ENCODE measurements around the gene TMEM201. TPM values are rescaled to one million over a fixed set of nuclear protein-coding genes. Genes with fewer than 3 reads are reported as not detected.

Gene TMEM201
- total RNA-seq, 1 experiment from 2014 or later, result 30.4 TPM

GRCh38 chr1:9651220-9651564 lies 62.5 kb downstream of the TMEM201 start:
- ChIA-PET POLR2A (no interaction called here), CTCF (interaction anchor here (0.7 to 3.0 kb wide), 11 partner anchors 21 to 504 kb away, joined by 3 to 24 read pairs (median 3); no protein-coding TSS in a partner anchor)
- peaks cover 58% of the 10 kb centered on the region for H3K27me3 Mint-ChIP-seq (ENCODE audit: low read depth)
- no peak overlapping the region for H3K27ac Mint-ChIP-seq
- no peak for DNase-seq (ENCODE audit: low spot score)
- peaks cover 4% of the 10 kb centered on the region; the same call in 1 of the 2 replicates for H3K4me1 Mint-ChIP-seq
- no peaks in the 10 kb centered on the region for H3K36me3 Mint-ChIP-seq
- no peaks in the 10 kb centered on the region for H3K9me3 Mint-ChIP-seq
- H3K4me3 Mint-ChIP-seq, result peak overlapping the region; percentile 70
- no peak for ATAC-seq
- TF ChIP-seq GTF2I (CRISPR knock-in tag; conservative IDR thresholded peaks at IDR 0.05) (no peak), ARID4B (CRISPR knock-in tag; IDR thresholded peaks at IDR 0.05; ENCODE audit: borderline replicate concordance) (no peak), PRDM15 (CRISPR knock-in tag; IDR thresholded peaks at IDR 0.05) (no peak), JAZF1 (CRISPR knock-in tag; IDR thresholded peaks at IDR 0.05) (no peak), MXD4 (CRISPR knock-in tag; IDR thresholded peaks at IDR 0.05; ENCODE audit: borderline replicate concordance) (no peak), ZNF232 (CRISPR knock-in tag; IDR thresholded peaks at IDR 0.05) (no peak), SOX15 (CRISPR knock-in tag; IDR thresholded peaks at IDR 0.05) (no peak), ATF6 (CRISPR knock-in tag; IDR thresholded peaks at IDR 0.05) (no peak), STAT6 (CRISPR knock-in tag; conservative IDR thresholded peaks at IDR 0.05; ENCODE audit: low read depth) (no peak), E2F4 (CRISPR knock-in tag; IDR thresholded peaks at IDR 0.05; ENCODE audit: borderline replicate concordance, low read depth) (no peak), RORB (CRISPR knock-in tag; IDR thresholded peaks at IDR 0.05) (no peak)
- TF ChIP-seq, protein P1, sequence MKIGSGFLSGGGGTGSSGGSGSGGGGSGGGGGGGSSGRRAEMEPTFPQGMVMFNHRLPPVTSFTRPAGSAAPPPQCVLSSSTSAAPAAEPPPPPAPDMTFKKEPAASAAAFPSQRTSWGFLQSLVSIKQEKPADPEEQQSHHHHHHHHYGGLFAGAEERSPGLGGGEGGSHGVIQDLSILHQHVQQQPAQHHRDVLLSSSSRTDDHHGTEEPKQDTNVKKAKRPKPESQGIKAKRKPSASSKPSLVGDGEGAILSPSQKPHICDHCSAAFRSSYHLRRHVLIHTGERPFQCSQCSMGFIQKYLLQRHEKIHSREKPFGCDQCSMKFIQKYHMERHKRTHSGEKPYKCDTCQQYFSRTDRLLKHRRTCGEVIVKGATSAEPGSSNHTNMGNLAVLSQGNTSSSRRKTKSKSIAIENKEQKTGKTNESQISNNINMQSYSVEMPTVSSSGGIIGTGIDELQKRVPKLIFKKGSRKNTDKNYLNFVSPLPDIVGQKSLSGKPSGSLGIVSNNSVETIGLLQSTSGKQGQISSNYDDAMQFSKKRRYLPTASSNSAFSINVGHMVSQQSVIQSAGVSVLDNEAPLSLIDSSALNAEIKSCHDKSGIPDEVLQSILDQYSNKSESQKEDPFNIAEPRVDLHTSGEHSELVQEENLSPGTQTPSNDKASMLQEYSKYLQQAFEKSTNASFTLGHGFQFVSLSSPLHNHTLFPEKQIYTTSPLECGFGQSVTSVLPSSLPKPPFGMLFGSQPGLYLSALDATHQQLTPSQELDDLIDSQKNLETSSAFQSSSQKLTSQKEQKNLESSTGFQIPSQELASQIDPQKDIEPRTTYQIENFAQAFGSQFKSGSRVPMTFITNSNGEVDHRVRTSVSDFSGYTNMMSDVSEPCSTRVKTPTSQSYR (CRISPR knock-in tag; IDR thresholded peaks at IDR 0.05), result no peak
- TF ChIP-seq, protein P2, sequence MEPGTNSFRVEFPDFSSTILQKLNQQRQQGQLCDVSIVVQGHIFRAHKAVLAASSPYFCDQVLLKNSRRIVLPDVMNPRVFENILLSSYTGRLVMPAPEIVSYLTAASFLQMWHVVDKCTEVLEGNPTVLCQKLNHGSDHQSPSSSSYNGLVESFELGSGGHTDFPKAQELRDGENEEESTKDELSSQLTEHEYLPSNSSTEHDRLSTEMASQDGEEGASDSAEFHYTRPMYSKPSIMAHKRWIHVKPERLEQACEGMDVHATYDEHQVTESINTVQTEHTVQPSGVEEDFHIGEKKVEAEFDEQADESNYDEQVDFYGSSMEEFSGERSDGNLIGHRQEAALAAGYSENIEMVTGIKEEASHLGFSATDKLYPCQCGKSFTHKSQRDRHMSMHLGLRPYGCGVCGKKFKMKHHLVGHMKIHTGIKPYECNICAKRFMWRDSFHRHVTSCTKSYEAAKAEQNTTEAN (CRISPR knock-in tag; IDR thresholded peaks at IDR 0.05), result no peak
- TF ChIP-seq, protein P3, sequence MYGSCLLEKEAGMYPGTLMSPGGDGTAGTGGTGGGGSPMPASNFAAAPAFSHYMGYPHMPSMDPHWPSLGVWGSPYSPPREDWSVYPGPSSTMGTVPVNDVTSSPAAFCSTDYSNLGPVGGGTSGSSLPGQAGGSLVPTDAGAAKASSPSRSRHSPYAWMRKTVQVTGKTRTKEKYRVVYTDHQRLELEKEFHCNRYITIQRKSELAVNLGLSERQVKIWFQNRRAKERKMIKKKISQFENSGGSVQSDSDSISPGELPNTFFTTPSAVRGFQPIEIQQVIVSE (CRISPR knock-in tag; IDR thresholded peaks at IDR 0.05; ENCODE audit: borderline replicate concordance), result no peak
- TF ChIP-seq, protein P4, sequence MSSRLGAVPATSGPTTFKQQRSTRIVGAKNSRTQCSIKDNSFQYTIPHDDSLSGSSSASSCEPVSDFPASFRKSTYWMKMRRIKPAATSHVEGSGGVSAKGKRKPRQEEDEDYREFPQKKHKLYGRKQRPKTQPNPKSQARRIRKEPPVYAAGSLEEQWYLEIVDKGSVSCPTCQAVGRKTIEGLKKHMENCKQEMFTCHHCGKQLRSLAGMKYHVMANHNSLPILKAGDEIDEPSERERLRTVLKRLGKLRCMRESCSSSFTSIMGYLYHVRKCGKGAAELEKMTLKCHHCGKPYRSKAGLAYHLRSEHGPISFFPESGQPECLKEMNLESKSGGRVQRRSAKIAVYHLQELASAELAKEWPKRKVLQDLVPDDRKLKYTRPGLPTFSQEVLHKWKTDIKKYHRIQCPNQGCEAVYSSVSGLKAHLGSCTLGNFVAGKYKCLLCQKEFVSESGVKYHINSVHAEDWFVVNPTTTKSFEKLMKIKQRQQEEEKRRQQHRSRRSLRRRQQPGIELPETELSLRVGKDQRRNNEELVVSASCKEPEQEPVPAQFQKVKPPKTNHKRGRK (CRISPR knock-in tag; IDR thresholded peaks at IDR 0.05; ENCODE audit: borderline replicate concordance), result no peak

Measured in WTC11 (cell line).